HG03060 (cell line): ENCODE data around the gene GNPNAT1.

Experiments used
- ATAC-seq: cut with Tn5 transposase; IDR thresholded peaks from one replicate; pipeline ENCODE4 v1.9.1; 2021; ENCODE audit warnings: low read depth, moderate number of reproducible peaks; ENCODE audit not compliant: unreplicated experiment

GNPNAT1 gene

DNA sequence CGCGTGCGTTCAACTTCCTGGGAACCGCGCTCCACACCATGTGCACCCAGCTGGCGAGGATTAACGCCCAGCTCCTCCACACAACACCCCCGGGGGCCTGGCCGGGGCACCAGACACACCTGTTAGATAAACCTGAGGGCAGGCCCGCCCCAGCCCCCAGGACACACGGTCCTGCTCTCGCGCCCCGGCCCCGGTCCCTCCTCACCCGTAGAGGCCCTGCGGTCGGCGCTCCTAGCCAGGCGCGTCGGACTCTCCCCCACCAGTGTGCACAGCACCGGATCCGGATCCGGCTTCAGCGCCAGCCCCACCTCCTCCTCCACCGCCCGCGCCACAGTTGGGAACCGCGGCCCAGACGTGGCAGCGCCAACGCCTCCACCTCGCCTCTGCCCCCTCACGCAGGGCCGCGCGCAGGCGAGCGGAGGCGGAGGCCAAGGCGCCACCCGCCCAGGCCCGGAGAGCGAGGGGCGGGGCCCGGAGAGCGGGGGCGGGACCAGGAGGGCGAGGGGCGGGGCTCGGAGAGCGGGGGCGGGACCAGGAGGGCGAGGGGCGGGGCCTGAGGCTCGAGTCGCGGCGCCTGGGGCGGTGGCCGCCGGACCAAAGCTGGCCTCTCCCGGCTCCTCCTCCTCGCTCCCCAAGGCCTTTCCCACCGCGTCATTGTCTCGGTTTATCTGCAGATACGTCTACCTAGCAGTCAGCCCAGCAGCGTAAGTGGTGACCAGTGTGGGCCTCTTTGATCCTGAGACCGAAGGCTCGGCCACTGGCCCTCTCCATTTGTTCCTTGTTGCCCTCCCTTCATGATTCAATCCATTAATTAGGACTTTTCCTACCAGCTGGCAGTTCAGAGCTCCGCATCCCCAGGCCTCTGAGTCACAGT is at the start of gene GNPNAT1:
TSS of gene GNPNAT1 (minus strand) at position 385 of the 874 bp plus-strand sequence. CDS start 6,957 bp downstream, outside the sequence.
- no peak for ATAC-seq

DNA sequence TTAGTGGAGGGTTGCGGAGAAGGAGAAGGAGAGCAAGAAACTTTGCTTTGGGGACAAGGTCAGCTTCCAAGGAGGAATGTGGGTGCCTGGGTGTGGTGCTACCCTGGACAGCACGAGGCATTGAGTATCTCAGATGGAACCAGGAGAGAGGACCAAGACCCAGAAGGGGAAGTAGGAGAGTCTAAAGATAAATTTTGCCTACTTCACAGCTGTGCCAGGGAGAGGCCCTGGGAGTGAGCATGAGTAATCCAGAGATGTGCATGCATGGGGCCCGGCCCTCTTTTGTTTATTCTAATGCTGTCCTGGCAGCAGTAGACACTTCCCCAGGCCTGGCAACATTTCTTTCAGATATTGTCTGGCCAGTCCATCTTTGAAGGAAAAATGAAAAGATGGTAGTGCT is 49.5 kb upstream of the GNPNAT1 start:
- ATAC-seq, result no peak

- no peak for ATAC-seq
These were observed 46.0 kb upstream of the GNPNAT1 start for GRCh38 chr14:52837451-52837850.

GRCh38 chr14:52836063-52836462 is 44.7 kb upstream of the GNPNAT1 start:
- no peak for ATAC-seq

GRCh38 chr14:52835122-52835903 is 43.9 kb upstream of the GNPNAT1 start:
- ATAC-seq, result no peak

GRCh38 chr14:52834440-52834842 is 43.0 kb upstream of the GNPNAT1 start:
- ATAC-seq, result no peak

- ATAC-seq, result no peak
These were observed 42.5 kb upstream of the GNPNAT1 start for GRCh38 chr14:52833891-52834290.

GRCh38 chr14:52829527-52830185 is 38.2 kb upstream of the GNPNAT1 start:
- no peak for ATAC-seq

- no peak for ATAC-seq
These were observed 36.0 kb upstream of the GNPNAT1 start for GRCh38 chr14:52827426-52827825.

DNA sequence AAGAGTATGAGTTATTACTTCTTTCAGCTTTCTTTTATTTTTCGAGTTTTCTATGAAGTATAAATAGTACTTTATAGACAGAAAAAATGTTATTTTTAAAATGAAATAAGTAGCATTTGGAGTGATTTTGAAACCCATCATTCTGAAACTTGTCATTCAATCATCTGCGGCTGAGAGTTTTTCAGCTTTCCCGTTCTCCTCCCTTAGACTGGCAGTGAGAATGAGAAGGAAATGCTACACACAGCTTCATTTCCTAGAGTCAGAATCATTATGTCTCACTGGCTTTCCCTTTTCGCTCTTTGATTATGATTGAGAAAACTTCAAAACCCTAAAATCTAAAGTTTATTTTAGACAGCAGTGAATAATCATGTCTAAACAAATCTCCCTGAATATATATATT is 33.7 kb upstream of the GNPNAT1 start:
- ATAC-seq, result no peak

DNA sequence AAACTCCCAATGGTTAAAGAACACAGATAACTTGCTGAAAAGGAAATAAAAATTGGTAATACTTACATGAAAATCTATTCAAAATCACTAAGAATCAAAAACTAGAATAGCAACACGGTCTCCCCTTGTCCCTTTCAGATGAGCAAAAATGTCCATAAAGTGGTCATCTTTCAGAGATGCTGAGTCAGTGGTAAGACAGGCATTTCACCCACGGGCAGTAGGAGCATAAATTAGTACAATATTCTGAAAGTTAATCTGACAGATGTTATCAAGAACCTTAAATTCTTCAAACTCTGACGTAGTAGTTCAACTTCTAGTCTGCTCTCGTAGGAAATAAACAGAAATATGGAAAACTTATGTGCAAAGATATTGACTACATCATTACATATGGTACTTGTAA is 33.1 kb upstream of the GNPNAT1 start:
- ATAC-seq, result no peak

DNA sequence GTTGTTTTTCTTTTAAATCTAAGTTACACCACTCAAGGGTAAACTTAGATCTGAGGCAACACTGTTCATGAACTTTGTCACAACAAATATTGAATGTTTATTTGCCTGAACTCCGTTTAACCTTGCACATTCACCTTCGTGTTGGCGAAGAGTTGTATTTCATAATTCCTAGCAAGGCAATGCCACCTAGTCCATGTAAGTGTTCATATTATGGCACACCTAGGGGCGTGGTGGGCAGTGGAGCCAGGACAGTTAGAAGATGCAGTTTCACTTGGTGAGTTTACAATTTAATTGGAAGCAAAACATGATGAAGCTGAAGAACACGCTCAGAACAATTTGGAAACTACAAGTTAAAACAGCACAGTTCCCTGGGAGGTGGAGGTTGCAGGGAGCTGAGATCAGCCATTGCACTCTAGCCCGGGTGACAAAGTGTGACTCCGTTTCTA is 30.4 kb upstream of the GNPNAT1 start:
- ATAC-seq, result no peak

DNA sequence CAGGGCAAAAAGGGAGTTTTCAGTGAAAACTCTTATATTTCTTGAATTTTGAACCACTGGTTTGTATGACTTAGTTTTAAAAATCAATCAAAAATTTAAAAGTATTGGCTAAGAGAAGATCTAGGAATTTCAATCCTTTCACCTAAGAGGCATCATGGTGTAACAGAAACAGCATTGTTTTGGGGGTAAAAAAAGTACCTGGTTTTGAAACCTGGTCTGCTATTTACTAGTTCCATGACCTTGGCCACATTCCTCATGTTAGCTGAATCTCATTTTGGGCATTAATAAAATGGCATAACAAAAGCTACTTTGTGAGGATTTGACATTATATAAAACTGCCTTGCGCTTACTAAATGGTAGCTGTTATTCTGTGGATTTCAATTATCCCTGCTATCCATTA is 16.7 kb upstream of the GNPNAT1 start:
- no peak for ATAC-seq

- ATAC-seq, result no peak
These were observed 14.7 kb upstream of the GNPNAT1 start for GRCh38 chr14:52806115-52806514.

DNA sequence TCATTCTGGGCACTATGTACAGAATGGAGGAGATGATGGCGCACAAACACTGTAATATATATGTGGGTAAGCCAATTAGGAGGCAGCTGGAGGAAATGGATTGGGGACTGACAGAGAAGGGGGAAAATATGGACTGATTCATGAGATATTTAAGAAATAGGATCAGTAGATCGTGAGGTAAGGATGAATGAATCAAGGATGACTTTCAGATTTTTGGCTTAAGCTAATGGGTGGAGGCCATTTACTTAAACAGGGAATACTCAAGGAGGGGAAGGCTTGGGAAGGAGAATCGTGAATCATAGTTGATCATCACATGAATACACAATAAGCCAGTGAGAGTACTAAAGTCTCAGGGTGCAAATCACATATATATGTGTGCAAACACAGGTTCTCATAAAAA is 11.2 kb upstream of the GNPNAT1 start:
- no peak for ATAC-seq

GRCh38 chr14:52801014-52801712 is 9.8 kb upstream of the GNPNAT1 start:
- no peak for ATAC-seq

GRCh38 chr14:52798826-52799225 is 7.4 kb upstream of the GNPNAT1 start:
- ATAC-seq, result no peak

- ATAC-seq, result no peak
These were observed 6.2 kb upstream of the GNPNAT1 start for GRCh38 chr14:52797653-52798052.

DNA sequence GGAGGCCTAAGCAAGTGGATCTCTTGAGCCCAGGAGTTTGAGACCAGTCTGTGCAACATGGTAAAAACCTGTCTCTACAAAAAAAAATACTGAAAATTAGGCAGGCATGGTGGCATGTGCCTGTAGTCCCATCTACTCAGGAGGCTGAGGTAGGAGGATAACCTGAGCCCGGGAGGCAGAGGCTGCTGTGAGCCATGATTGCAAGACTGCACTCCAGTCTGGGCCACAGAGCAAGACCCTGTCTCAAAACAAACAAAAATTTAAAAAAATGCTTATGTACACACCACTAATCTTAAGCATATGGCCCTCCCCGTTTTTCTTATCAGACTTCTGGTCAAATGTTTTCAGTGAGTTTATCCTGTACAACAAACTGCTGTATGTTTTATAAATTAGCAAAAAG is 1.7 kb upstream of the GNPNAT1 start:
- ATAC-seq, result no peak

GRCh38 chr14:52792097-52792415 is 649 bp upstream of the GNPNAT1 start:
- no peak for ATAC-seq
